Dedifferentiated amniotic fluid mesenchymal stem cell (primary cell): Measurements from ENCODE around the gene THRA.

Source experiments
- DNase-seq: peaks from one replicate; pipeline ENCODE4 v3.0.0-alpha.2; 2016; ENCODE audit errors: extremely low spot score

The THRA gene

DNA sequence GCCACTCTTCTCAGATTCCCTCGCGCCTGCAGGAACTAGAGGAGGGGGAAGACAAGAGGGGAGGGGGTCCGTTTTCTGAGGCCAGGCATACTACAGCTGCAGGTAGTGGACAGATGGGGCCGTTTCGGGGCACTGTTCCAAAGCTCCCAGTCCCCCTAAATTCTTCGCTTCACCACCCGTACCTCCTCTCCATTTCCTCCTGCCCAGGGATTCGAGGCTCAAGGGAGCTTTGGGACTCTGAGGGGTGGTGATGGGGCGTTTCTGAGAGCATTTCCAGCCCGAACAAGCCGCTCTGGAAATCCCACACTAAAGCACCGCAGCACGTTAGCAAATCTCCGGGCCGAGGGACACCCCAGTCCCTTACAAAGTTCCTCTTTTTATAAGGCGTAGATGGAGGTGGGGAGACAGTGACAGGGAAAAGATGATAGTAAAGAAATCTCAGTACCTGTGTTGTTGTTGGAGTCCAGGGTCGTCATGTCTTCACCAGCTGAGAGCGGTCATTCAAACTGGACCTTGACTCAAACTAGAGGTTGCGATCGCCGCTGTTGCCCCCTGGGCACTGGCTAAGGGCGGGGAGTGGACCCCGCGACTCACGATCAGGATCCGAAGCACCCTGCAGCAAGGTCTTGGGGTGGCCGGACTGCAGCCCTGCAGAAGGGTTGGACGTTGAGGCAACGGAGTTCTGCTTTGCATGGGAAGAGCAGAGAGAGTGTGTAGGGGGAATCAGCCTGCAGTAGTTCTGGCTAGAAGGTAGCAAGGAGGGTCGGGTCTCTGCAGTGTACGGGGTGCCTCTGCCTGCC, 37.1 kb downstream of the THRA start:
- DNase-seq, result no peak

DNA sequence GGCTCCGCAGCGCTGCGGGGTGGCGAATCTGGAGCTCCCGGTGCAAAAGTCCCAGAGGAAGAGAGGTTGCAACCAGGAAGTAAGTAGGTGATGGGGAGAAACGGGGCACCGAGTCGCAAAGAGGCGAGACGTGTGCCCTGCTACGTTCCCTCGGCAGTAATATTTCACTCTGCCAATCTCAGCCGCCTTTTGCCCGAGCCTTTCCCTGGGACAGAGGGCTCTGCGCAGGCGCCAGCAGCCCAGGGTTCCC, 37.6 kb downstream of the THRA start, which contains the start of gene NR1D1:
TSS of gene NR1D1 (minus strand) at position 171 of the 250 bp plus-strand sequence. CDS start 495 bp downstream, outside the sequence.
- no peak for DNase-seq

GRCh38 chr17:40100669-40101366, 38.1 kb downstream of the THRA start:
- DNase-seq, result peak; percentile 99

GRCh38 chr17:40101367-40102210, 38.8 kb downstream of the THRA start:
- DNase-seq, result no peak

DNA sequence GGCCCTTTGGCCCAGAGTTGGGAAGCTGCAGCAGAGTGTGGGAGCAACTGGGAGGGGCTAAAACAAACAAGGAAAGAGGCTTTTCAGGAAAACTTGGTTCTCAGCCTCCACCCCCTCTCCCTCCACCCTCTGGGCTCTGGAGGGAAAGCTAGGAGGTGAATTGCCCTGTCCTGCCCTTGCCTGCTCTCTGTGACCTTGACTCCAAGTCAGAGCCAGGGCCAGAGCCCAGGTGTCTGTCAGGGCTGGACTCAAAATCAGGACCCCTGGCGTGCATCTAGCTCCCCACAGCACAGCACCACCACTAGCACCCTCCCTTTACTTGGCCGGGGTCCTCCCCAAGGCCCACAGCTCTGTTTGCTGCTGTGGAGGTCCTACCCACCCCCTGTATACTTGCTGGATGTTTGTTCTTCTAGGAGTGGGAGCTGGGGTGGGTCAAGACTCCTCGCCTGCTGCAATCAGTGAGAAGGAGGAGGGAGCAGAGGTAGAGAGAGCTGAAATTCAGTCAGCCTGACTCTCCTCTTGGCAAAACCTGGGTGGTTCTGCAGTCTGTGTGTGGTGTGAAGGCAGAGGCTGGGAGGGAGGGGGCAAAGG, 40.4 kb downstream of the THRA start:
- DNase-seq, result no peak

DNA sequence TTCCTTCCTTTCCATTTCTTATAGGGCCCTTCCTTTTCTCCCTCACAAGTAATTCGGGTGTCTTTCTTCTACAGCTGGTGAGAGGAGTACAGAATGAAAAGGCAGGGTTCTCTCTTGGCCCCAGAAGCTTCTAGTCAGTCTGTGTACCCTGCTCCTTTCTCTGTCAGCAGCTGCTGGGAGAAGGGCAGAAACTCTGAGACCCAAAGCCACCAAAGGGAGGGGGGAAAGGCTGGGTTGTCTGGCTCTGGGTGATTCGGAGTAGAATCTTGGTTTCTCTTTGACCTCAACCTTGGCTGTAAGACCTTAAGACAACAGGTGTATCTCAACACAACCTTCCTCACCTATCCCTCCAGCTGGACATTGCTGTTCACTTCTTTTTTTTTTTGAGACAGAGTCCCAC, 40.9 kb downstream of the THRA start:
- DNase-seq, result no peak

DNA sequence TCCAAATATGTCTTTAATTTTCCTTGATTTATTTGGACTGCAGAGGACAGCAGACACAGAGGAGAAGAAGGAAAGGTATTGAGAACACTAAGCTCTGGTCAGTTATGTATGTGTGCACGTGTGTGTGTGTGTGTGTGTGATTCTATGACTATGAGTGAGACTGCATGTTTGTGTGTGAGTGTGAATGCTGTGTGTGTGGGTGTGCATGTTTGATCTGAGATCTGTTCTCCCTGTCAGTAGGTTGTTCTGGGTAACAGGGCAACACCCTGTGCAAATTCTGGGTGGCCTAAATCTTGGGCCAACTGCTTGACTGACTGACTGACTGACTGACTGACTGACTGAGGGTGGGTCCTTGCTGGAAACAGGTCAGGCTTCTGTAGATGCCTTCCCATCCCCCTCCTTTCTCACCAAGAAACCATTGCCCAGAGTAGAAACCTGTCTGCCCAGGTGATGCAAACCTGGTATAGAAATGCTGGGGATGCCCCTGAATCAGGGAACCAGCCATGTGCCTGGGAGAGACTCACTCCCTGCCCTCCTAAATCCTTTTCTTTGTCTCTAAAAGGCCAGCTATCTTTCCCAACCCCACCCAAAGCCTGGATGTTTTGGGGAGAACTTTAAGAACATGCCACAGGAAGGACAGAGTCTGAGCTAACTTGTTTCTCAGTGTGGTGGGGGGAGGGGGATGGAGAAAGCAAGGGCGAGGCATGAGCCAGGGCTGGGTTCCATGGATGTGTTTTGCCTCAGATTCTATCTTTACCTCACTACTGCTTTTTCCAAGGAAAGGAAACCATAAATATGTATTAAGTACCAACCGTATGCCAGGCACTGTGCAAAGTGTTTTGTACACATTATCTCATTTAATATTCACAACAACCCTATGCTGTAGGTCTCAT, 42.1 kb downstream of the THRA start:
- no peak for DNase-seq

DNA sequence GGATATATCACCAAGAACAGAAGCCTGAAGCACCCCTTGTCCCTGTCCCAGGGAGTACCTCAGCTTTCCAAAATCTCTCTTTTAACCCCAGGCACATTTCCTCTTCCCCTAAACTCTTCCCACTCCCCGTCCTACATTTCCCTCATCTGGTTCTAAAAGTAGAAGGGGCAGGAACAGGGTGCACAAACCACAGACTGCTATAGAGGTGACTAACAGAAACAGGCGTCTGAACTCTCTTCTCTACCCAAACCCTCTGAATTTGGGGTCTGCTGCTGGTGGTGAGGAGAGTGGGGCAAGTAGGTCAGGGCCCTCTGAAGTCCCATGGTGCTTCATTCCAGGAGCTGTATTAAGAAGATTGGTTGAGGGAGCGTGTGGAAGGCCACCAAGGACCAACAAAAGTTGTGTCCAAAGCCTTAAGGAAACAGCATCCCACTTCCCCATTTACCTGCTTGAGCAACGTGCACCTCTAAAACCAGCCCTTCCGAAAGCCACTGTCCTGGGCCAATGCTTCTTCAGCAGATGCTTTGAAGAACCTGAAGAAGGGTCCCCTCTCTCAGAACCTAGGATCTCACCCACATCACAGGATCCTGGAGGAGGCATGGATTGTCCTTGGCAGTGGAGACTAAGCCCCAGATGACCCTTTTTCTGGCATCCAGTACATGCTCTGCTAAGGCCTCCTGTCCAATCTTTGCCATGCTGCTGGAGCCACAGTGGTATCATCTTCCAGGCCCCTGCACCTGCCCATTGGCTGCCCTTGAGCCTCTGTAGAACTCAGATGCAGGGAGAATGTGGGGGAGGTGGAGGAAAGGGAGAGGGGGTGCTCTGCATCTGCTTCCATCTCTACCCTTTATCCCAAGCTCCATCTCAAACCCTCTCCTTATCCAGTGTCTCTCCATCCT, 43.3 kb downstream of the THRA start:
- DNase-seq, result no peak

- DNase-seq, result no peak
Measured at GRCh38 chr17:40106760-40107521, 44.2 kb downstream of the THRA start.

GRCh38 chr17:40107522-40108174, 44.9 kb downstream of the THRA start:
- no peak for DNase-seq

- no peak for DNase-seq
Measured at GRCh38 chr17:40108970-40109824, 46.4 kb downstream of the THRA start.

GRCh38 chr17:40110026-40110845, 47.5 kb downstream of the THRA start:
- no peak for DNase-seq

GRCh38 chr17:40111221-40112128, 48.7 kb downstream of the THRA start:
- peak; percentile 75 for DNase-seq

DNA sequence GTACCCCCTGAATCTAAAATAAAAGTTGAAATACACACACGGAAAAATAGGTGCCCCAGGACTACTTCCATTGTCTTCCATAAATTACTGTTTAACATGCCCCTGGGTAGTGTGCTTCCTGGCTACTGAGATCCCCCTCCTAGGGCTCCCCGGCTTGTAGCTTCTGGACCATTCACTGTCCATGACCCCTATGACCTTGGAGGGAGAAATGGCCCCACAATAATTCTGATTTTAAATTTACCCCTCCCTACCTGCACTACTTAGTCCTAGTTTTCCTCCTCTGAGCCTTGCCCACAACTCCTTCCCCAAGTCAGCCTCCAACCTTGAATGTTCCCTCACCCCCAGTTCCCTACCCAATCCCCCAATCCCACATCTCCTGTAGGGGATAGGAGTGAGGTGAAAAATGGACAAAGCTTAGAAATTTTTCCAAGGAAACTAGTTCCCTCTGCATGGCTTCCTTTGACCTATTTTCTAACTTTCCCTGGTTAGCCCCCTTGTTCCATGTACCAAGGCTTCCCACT, 49.5 kb downstream of the THRA start:
- DNase-seq, result no peak

- no peak for DNase-seq
Measured at GRCh38 chr17:40112718-40113109, 49.9 kb downstream of the THRA start.
